GM19452 (cell line): Measurements from ENCODE around the gene LRFN2.

Experiments
- ATAC-seq: cut with Tn5 transposase; IDR thresholded peaks from one replicate; pipeline ENCODE4 v1.9.1; 2021; ENCODE audit not compliant: unreplicated experiment

LRFN2 gene

GRCh38 chr6:40353197-40353966, 233.8 kb downstream of the LRFN2 start:
- no peak for ATAC-seq

GRCh38 chr6:40352527-40353170, 234.5 kb downstream of the LRFN2 start:
- no peak for ATAC-seq

GRCh38 chr6:40352006-40352405, 235.2 kb downstream of the LRFN2 start:
- ATAC-seq = no peak

- ATAC-seq = no peak
These were observed 236.4 kb downstream of the LRFN2 start for GRCh38 chr6:40350747-40351217.

- no peak for ATAC-seq
These were observed 237.0 kb downstream of the LRFN2 start for GRCh38 chr6:40349901-40350746.

- ATAC-seq = no peak
These were observed 237.9 kb downstream of the LRFN2 start for GRCh38 chr6:40349123-40349900.

- no peak for ATAC-seq
These were observed 238.6 kb downstream of the LRFN2 start for GRCh38 chr6:40348591-40348990.

- no peak for ATAC-seq
These were observed 239.6 kb downstream of the LRFN2 start for GRCh38 chr6:40347571-40348011.

- ATAC-seq = no peak
These were observed 240.9 kb downstream of the LRFN2 start for GRCh38 chr6:40346246-40346645.

GRCh38 chr6:40344566-40345167, 242.5 kb downstream of the LRFN2 start:
- no peak for ATAC-seq

- ATAC-seq = no peak
These were observed 243.1 kb downstream of the LRFN2 start for GRCh38 chr6:40343877-40344565.

- ATAC-seq = no peak
These were observed 243.8 kb downstream of the LRFN2 start for GRCh38 chr6:40343318-40343876.

- no peak for ATAC-seq
These were observed 244.4 kb downstream of the LRFN2 start for GRCh38 chr6:40342723-40343122.

- ATAC-seq = no peak
These were observed 245.4 kb downstream of the LRFN2 start for GRCh38 chr6:40341726-40342125.
